Activated CD4-positive, alpha-beta T cell treated with anti-CD3 and anti-CD28 coated beads, Interleukin-10, Interleukin-2, amounts not matched to agents 100 ng/mL and 50 ng/mL, durations not matched to agents 16 hours and 8 hours (primary cell): Measurements from ENCODE around the gene MTCH2.

Experiments used
- DNase-seq: peaks from one replicate; pipeline ENCODE4 v3.0.0-alpha.2; 2020

The MTCH2 gene

DNA sequence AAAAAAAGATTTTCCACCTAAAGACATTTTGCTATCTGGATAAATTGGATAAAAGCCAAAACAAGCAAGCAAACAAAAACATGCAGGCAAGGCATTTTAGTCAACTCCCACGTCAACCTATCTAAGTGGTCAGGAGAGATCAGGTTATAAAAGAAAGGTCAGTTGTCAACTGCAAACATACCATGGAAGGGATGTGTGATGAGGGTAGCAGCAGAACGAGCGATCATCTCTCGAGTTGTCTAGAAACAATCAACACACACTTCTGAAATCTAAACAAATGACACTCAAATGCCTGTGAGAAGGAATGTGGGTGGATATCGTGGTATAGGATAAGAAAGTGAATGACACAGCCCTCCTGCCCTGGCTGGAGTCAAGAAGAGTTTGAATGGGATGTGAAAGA lies 10.9 kb downstream of the MTCH2 start:
- DNase-seq = no peak

DNA sequence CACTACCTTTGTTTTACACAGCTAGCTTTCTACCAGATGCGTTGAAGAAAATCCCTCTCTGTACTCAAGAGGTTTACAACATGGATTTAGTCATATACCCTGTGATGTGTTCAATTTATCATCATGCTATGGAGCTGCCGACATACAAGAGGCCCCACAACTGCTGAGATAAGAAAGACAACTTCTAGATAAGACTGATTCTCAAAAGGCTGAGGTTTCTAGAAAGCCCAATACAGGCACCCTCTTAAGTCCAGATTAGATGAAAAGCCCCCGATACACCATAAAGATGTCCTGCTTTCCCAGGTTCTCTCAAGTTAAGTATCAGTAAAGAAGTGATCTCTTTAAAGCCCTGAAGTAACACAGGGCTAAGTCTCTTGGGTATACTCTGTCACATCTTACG lies 14.3 kb downstream of the MTCH2 start:
- no peak for DNase-seq

DNA sequence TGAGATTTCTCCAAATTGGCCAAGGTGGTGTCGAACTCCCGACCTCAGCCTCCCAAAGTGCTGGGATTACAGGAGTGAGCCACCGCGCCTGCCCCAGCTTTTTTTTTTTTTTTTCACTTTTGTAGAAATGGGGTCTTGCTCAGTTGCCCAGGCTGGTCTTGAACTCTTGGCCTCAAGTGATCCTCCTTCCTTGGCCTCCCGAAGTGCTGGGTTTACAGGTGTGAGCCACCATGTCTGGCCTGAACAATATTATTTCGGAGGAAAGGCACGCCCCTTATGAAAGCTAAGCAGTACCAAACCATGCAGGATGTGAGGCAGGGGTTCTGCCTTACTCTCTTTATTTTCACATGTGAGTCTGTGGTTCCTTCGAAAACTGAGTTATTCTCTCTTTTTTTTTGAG lies 16.1 kb downstream of the MTCH2 start:
- DNase-seq = no peak

DNA sequence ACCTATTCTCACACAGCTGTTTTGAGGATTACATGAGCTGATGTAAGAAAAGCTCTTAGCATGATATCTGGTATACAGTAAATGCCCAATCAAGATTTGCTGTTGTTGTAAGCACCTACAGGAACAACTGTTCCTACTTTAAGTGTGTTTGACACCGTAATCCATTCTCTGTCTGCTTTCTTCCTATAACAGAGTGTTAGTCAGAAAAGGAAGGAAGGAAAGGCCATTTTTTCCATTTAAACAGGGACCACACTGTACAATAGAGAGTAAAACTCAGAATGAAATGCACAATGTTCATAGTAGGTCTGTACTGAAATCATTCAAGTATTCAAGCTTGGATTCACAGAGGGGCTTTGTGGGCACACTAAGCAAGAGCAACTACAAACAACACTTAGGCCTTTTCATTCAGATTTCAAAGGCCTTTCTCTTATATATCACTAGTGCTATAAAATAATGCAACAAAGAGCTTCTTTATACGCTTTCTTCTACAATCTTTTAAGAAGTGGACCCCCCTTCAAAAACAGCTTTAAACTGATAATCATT lies 21.5 kb downstream of the MTCH2 start:
- DNase-seq = no peak

DNA sequence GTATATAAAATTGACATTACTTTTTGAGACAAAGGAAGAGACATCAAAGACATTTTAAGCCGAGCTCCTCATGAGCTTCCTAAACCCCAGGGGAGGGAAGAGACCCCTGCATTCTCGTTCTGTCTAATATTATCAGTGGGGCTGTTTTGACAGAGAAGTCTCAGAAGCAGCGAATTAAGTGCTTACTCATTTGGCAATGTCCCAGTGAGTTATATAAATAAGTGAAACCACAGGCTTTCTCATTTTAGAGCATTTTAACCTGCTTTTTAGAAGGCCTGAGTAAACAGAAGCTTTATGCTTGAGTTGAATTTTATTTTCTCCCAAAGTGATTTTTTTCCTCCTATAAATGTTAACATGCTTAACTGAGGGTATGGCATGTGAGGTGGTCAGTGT lies 24.9 kb downstream of the MTCH2 start:
- peak; percentile 31 for DNase-seq

DNA sequence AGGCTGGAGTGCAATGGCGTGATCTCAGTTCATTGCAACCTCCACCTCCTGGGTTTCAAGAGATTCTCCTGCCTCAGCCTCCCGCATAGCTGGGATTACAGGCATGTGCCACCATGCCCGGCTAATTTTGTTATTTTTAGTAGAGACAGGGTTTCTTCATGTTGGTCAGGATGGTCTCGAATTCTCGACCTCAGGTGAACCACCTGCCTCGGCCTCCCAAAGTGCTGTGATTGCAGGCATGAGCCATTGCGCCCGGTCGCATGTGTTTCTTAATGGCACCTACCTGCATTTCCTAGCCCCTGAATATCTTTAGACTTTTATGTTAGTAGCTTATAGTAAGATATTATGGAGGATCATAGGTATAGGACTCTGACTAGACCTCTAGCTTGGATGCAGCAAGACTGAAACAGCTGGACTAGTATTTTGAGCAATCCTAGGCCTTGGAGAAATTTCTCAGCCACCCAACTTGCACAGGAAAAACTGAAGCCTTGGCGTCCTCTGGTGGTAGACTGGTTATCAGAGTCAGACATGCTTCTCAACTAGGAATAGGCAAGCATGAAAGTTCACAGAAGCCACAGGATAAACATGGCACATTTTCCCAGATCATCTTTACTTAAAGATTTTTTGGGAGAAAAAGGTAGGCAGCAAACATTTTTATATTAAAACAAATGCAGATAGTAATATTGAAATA lies 25.5 kb downstream of the MTCH2 start:
- peak; percentile 33 for DNase-seq

DNA sequence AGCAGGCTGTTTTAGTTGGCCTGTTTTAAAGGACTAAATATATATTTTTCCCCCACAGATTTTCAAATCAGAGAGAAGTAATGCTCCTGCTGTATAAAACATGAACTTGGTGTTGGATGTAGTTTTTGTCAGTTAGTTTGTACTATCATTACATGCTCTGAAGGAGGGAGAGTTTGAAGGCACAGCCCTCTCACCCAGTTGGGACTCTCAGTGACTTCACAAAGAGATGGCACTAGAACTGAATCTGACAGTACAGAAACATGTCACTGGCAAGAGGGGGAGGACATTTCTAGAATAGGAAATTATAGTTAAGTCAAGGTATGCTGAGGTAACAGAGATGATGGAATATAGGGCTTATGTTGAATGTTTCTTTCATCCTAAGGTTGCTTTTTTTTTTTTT lies 27.1 kb downstream of the MTCH2 start:
- DNase-seq = no peak

DNA sequence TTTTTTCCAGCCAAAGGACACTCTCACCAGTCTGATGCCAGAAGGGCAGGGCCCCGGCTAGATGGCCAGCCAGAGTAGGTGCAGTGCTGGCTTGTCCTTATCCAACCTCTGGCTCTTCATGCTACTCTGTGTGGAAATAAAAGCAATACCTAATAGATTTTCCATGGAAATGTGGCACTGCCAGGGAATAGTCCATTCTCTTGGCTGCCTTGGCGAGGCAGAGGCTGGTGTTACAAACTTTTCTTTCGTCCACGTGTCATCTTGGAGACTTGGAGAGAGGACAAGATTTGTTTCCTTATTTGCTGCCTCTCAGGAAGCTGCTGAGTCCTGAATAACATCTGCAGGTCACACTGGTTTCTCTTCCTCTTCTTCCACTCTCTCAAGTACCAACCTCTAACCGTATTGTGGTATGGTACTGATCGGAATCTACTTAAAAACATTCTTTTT lies 31.0 kb downstream of the MTCH2 start:
- no peak for DNase-seq

DNA sequence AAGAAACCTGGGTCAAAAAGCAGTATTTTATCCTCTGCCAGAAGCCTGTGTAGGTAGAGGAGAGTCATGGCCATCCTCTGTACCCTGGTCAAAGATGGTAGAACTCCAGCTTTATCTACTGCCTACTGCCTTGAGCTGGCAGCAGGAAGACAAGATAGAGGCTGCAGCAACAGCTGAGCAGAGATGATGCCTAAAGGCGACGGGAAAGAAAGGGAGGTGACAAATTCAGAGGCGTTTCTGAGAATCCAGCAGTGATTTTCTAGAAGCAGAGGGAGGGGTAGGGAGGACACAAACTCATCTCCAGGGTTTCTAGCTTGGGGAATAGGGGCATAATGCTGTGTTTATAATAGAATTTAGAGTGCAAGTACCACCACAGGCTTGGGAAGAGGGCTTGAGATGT lies 32.7 kb downstream of the MTCH2 start:
- peak; percentile 14 for DNase-seq

DNA sequence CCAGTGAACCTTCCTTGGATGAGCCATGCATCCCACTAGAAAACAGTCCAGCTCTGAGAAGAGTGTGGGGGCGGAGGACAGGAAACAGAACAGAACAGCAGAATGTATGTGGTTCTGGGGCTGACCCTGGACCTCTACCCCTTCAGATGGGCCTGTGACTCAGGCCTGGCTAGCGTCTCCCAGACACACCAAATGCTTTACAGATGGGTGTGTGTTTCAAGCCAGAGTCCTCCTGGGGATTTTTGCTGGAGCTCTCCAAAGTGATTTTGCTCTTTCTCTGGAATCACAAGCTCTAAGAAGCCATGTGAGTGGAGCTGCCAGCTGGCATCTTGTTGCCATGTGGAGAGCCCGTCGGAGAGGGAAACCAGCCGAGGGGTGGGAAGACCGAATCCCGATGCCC lies 35.0 kb downstream of the MTCH2 start:
- DNase-seq = no peak

DNA sequence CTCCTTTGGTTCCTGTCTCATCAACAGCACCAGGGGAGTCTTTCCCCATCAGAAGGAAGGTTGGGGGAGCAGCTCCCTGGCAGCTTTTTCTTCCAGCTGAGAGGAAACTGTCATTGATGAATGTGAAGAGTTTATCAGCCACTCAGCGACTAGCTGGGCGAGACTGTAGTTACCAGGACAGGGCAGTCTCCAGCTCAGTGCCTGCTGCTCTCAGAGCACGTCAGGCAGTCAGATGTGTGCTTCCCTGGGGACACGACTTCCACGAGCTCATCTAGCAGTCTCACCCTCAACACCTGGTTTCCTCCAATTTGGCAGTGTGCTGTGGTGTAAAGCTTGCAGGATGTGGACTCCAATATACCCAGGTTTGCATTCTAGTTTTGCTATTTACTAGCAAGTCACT lies 35.6 kb downstream of the MTCH2 start:
- DNase-seq = no peak

DNA sequence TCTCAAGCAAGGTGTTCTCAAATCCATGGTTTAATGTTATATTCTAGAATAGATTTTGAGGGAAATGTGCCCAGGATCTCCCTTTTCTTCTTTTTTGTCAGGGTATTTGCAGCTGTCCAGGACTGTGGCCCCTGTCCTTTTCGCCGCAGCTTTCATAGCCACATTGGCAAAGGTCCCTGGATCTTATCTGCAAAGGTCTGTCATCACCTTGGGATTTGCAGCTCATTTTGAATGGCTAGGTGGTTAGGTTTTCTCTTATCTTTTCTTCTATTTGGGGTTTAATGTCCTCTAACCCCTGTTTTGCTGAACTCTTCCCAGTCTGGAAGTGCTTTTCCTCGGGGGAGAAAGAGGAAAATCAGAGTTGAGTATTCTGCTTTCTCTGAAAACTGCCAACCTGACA lies 36.4 kb downstream of the MTCH2 start:
- DNase-seq = no peak

DNA sequence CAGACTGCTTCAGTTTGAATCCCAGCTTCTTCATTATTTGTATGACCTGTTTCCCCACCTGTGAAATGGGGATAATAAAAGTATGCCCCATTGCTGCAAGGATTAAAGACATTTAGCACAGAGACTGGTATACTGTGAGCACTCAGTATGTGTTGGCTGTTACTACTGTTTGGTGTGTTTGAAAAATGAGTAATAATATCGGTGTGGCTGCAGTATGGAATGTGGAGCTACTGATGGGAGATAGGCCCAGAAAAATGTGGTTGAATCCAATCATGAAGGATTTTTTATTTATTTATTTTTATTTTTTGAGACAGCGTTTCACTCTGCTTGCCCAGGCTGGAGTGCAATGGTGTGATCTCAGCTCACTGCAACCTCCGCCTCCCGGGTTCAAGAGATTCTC lies 39.1 kb downstream of the MTCH2 start:
- no peak for DNase-seq

DNA sequence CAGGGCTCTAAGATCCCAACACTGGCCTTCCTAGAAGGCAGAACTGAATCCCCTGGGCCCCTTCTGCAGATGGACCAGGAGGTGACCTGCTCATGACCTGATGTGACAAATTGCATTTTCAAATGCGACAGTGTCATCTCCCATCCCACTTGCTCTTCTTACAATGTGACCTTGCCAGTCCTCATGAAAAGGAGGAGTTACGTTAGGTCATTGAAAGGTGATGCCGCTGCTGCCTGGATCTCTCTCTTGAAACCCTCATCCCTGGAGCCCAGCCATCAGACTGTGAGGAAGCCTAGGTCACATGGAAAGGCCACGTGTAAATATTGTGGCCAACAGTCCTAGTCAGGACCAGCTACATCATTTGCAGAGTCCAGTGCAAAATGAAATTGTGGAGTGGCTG lies 42.5 kb downstream of the MTCH2 start:
- DNase-seq = no peak

DNA sequence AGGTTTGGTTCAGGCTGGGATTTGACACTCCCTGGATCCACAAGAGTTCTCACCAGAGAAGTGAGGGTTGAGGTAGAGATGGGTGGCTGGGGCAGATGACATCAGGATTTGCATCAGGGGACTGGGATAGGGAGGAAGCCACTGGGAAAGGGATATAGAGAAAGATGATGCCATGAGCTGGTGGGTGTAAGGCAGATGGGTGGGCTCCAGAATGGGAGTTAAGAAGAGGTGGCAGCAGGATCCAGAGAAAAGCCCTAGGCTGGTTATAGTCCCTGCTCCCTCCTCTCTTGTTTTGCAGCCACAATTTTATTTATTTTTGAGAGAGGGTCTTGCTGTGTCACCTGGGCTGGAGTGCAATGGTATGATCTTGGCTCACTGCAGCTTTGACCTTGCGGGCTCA lies 46.4 kb downstream of the MTCH2 start:
- DNase-seq = no peak

DNA sequence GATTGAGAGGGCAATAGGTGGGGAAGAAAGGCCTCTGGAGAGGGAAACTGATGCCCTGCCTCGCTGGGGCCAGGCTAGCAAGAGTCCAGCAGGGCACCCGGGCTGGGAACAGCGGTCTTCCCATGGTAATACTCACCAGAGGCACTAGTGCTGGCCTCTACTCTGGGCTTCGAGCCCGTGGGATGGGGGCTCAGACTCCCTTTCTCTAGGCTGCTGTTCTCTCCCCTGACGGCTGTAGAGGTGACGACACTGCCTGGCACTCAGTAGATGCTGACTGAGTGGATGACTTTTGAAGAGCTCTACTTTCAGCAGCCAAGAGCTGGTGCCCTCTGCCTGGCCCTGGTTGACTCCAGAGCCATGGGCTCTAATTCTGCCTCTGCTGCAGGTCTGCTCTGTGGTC lies 47.3 kb downstream of the MTCH2 start:
- DNase-seq = no peak

DNA sequence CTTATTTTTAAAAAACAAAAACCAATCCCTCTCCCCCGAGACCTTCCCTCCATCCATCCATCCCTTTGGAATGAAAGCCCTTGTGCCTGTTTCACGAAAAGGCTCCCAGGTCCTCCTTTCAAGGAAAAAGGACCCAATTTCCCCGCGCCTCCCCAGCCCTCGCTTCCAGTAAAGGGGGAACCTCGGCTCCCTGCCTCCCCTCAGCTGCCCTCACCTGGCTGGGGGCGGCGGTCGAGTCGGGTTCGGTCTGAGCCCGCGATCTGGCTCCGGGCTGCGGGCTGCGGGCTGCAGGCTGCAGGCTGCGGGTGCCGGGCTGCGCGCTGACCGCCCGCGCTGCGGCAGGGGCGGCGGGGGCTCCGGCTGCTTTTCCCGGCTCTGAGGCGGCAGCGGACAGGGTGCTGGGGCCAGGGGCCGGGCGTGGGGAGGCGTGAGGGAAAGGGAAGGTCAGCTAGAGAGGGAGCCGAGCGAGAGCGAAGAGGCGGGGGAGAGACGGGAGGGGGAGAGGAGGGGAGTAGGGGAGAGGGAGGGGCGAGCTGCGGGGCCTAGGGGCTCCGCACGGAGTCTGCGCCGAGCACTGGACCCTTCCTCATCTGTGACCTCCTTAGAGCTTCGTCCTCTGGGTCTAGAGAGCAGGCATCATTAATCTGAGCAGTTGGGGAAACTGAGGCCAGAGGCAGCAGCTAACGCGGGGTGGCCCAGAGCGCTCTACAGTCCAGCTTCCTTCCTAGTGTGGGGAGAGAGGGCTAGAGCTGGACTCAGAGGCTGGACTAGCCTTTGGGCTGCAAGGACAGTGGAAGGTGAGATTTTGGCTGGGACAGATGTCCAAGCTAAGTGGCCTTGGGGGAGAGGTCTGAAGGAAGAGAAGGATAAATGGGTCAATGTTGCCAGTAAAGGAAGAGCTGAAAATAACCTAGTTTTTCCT lies 48.2 kb downstream of the MTCH2 start, which contains the start of gene C1QTNF4:
C1QTNF4 (minus strand) TSS at position 478 of the 922 bp plus-strand sequence. CDS start 3,601 bp downstream, outside the sequence.
- DNase-seq = no peak

DNA sequence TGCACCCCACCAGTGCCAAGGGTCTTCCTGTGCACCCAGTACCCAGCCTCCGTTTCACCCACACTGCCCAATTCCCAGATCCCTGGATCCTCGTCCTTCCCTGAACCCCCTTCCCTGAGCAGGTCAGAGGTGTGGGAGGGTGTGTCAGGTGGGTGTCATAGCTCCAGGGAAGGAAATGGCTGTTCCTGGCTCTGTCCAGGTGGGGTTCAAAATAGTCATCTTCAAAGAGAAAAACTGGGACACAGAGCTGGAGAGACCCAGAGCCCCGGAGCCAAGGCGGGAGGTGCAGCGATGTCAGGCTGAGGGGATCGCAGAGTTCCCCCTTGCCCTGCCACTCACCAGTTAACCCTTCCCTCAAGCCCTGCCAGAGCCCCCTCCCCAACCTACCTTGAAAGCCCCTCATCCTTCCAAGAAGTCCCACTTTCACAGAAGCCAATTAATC lies 48.8 kb downstream of the MTCH2 start:
- DNase-seq = no peak

DNA sequence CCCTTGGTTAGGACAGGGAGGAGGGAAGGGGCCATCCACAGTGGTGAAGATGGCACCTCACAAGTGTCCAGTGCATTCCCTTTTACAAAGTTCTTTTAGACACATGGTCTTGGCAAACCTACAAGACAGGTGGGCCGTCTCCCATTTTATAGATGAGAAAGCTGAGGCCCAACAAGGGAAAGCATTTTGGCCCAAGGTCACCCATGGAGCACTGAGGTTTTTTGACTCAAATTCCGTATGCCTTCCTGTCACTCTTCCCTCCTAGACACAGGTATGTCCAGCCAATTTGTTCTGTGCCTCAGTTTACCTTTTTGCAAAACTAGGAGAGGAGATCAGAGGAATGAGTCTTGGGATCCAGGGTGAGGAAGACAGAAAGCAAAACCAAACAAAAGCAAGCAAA lies 49.4 kb downstream of the MTCH2 start:
- no peak for DNase-seq

DNA sequence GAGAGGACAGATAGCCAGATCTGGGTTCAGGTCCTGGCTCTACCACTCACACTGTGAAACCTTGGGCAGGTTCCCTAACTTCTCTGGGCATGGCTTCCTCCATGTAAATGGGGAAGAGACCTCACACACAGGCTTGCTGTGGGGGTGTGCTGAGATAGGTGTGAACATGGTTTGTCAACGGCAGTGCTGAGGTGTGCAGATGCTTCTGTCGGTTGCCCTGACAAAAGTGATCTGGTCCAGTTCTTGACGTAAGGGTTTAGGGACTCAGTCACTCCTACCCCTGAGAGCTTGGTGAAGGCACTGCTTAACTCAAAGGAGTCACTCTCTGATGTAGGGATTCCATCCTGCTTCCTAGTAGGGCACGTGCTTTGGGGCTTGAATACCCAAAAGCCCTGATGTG lies 50.1 kb downstream of the MTCH2 start:
- DNase-seq = no peak

DNA sequence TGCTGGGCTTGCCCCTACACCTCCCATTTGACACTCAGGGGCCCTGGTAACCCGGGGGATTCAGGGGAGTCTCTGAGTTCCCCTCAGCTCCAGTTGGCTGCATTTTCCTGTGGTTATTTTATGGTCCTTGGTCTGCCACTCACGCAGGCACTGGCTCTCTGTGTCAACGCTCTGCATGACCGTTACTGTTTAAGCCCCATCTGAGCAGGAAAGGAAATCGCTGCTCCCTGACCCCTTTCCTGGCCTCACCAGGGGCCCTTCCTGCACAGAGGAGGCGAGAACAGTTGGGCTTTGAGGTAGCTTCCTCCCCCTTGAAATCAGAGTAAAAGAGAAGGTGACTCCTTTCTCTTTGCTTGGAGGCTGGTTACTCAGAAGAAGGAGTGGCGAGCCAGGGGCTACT lies 50.6 kb downstream of the MTCH2 start:
- DNase-seq = no peak

DNA sequence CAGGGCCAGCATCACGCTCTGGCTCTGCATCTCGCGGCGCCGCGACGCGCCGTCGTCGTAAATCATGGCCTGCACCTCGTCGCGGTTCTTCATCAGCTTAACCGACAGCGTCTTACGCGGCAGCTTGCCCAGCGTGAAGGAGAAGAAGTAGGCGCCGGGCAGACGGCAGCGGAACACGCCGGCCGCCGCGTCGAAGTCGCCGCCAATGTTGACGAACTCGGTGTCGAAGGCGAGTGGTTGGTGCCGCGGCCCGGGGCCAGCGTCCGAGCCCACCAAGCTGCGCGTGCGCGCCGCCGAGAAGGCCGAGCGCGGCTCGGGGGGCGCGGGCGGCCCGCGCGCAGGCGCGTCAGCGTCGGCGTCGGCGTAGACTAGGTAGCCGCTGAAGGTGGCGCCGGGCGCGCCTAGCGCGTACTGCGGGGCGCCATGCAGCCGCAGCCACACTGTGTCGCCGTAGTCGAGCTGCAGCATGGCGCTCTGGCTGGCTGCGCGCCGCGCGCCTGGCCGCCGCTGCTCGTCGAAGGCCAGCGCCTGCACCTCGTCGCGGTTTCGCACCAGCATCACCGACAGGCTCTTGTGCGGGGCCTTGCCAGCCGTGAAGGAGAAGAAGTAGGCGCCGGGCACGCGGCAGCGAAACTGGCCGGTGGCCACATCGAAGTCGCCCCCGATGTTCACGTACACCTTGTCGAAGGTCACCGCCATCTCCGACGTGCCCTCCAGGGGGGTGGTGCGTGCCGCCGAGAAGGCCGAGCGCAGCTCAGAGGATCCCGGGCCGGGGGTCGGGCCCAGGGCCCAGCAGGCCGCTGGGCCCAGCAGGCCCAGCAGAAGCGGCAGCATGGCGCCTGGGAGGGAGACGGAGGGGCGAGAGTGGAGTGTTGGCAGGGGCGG lies 52.1 kb downstream of the MTCH2 start:
- no peak for DNase-seq

DNA sequence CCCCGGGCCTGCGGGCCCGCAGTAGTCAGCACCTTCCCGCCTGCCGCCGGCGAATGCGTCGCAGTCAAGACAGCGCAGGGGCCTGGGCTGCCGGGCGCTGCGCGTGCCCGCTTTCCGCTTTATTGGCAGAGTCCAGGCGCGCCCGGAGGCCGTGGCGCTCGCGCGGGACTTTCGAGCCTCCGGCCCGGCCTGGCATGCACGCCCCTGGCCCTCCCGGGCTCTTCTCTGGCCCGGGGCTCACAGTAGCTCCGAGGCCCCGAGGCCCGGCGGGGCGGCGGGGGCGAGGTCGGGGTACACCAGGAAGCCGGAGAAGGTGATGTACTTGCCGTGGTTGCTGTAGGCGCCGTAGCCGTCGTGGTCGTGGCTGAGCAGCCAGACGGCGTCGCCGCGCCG lies 52.8 kb downstream of the MTCH2 start:
- no peak for DNase-seq
